IgD-negative memory B cell (primary cell): ENCODE measurements around the gene ERC2. TPM values are rescaled to one million over a fixed set of nuclear protein-coding genes. Genes with fewer than 3 reads are reported as not detected.
A peak's percentile ranks its signal among the peaks of the same experiment; 100 is the strongest.

Source experiments
- H3K27ac Mint-ChIP-seq, 3 donors: one replicate each; pipeline ENCODE4 v1.8.0; 2020 to 2022; ENCODE audit warnings: mild to moderate bottlenecking in 3 of 3, mixed read lengths in 3 of 3, moderate library complexity in 1 of 3
- H3K27me3 Mint-ChIP-seq: one replicate; pipeline ENCODE4 v1.8.0; 2021; ENCODE audit warnings: mixed read lengths
- H3K36me3 Mint-ChIP-seq: one replicate; pipeline ENCODE4 v1.8.0; 2020; ENCODE audit warnings: mild to moderate bottlenecking, mixed read lengths
- H3K4me1 Mint-ChIP-seq, 3 donors: one replicate each; pipeline ENCODE4 v1.8.0; 2020 to 2022; ENCODE audit warnings: mixed read lengths in 3 of 3, mild to moderate bottlenecking in 1 of 3
- H3K4me3 Mint-ChIP-seq, 4 donors: one replicate each; pipeline ENCODE4 v1.8.0; 2020 to 2022; ENCODE audit warnings: mild to moderate bottlenecking in 4 of 4, mixed read lengths in 4 of 4, moderate library complexity in 3 of 4
- H3K9me3 Mint-ChIP-seq, 3 donors: one replicate each; pipeline ENCODE4 v1.8.0; 2020 to 2021; ENCODE audit warnings: mixed read lengths in 3 of 3, mild to moderate bottlenecking in 1 of 3
- polyA plus RNA-seq: library from polyadenylated mRNA; unstranded; fragments of 300-500 nt; fragmentation: Illumina TruSeq; gene quantifications from one replicate; pipeline ENCODE4 v1.2.3, GENCODE V29; 2021

Gene ERC2
- polyA plus RNA-seq, 1 donor from 2014 or later, result not detected

DNA sequence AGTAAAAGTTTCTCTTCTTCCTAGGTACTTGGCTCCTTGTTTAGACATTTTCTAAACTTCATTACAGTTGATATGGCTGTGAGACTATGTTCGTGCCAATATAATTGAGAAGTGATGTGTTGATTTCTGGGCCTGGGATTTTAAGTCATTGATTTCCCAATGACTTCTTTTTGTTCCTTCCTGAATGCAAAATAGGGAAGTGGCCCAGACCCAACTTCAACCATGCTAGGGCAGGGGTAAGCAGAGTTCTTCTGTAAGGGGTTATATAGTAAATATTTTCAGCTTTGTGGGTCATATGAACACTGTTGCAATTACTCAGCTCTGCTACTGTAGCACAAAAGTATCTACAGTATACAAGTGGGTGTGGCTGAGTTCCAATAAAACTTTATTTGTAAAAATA, 661.1 kb downstream of the ERC2 start:
- no peaks in the 10 kb centered on the region for H3K36me3 Mint-ChIP-seq
- no peak overlapping the region for H3K4me3 Mint-ChIP-seq

DNA sequence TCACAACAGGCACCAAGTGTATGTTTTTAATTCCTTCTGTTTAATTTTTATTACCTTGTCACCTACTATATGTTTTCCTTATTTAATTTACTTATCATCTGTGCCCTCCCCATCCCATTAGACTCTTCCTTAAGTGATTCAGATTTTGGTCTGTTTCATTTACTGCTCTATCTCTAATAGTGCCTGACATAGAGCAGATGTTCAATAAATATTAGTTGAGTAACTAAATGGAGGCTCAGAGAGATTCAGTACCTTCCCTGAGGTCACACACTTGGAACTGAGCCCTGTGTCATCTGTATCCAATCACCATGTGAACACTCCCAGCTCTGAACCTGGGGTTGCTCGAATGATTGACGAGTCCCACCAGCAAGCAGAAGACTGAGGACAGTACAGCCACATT, 663.1 kb downstream of the ERC2 start:
- H3K9me3 Mint-ChIP-seq, result peaks cover 0 to 6% (median 1%) of the 10 kb centered on the region in 3 donors
- H3K36me3 Mint-ChIP-seq, result no peaks in the 10 kb centered on the region
- H3K4me3 Mint-ChIP-seq, result no peak overlapping the region

More for the DNA sequence above, 661.1 kb downstream of the ERC2 start:
- H3K27me3 Mint-ChIP-seq, result no peaks in the 10 kb centered on the region
- no peak overlapping the region for H3K27ac Mint-ChIP-seq
- H3K4me1 Mint-ChIP-seq, result peaks cover 0 to 1% (median 0%) of the 10 kb centered on the region in 3 donors
- H3K9me3 Mint-ChIP-seq, result peaks cover 0 to 6% (median 1%) of the 10 kb centered on the region in 3 donors

DNA sequence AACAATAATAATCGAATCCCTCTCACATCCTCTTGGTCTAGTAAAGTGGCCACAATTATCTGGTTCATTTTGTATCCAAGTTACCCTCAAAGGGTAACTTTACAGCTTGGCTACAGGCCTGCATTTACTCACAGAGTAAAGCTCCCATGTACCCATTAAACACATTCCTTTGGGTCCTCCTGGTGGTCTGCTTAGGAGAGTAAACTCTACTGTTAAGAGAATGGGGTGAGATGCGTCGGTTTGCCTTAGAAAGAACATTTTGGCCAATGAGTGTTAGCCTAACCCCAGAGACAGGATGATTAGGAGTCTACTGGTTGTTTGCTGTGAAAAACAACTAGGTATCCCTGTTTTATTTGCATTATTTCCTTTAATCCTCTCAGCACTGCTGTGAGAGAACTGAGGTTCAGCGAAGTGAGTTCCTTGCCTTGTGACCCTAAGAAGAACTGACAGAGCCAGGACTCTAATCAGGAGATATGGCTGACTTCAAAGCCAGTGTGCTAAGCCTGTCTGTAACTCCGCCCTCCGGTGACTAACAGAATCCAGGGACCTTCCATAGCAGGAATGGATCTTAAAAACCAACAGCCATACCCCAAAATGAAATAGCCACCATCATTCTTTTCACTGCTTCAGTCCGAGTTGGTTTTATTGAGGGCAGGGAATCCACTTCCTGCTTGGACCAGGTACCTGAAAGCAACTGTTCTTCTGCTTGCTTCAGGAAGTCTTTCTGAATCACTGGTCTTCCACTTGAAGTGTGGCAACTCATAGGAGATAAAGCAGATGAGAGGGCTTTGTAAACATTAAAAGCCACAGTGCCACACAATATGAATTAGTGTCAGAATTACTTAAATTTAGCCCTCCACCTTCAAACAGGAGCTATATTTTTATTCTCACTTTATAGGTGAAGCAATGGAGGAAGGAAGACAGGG, 663.8 kb downstream of the ERC2 start:
- H3K27me3 Mint-ChIP-seq, result no peaks in the 10 kb centered on the region
- H3K9me3 Mint-ChIP-seq, result peaks cover 0 to 6% (median 1%) of the 10 kb centered on the region in 3 donors
- H3K27ac Mint-ChIP-seq, result peak overlapping the region in 1 of 3 donors; percentile 31
- peaks cover 0 to 1% (median 0%) of the 10 kb centered on the region in 3 donors for H3K4me1 Mint-ChIP-seq
- H3K36me3 Mint-ChIP-seq, result no peaks in the 10 kb centered on the region
- H3K4me3 Mint-ChIP-seq, result no peak overlapping the region

More for the DNA sequence above, 663.1 kb downstream of the ERC2 start:
- H3K27ac Mint-ChIP-seq, result no peak overlapping the region
- H3K27me3 Mint-ChIP-seq, result no peaks in the 10 kb centered on the region
- peaks cover 0 to 1% (median 0%) of the 10 kb centered on the region in 3 donors for H3K4me1 Mint-ChIP-seq

DNA sequence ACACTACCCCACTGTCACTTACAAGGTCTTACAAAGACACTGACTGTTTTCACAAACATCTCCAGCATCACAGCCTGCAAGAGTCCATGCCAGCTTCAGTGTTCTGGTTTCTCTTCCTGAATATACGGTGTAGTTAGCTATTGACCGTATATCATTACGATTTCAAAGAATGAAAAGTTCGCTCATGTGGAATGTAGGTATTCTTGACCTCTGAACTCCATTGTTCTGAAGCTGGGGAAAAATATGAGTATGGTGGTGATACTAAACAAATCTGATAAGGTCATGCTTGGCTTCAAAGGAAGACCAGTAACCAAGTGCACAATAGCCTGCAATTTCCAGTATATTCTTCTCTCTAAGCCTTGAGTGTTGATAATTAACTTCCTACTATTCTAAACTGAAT, 665.5 kb downstream of the ERC2 start:
- Mint-ChIP-seq H3K4me3 (no peak overlapping the region), H3K27me3 (no peaks in the 10 kb centered on the region), H3K9me3 (peaks cover 0 to 6% (median 3%) of the 10 kb centered on the region in 3 donors), H3K27ac (no peak overlapping the region), H3K36me3 (no peaks in the 10 kb centered on the region), H3K4me1 (peaks cover 0 to 1% (median 0%) of the 10 kb centered on the region in 3 donors)

DNA sequence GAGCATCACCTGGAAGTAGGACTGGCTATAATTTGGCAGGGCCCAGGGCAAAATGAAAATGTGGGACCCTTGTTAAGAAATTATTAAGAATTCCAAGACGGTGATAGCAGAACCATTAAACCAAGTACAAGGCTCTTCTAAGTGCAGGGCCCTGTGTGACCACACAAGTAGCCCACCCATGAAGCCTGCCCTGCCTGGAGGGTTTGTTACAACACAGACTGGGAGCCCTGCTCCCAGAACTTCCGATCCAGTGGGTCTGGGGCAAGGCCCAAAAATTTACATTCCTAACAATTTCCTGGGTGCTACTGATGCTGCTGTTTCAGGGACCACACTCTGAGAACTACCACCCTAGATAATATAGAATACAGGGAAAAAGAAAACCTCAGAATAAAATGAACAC, 666.6 kb downstream of the ERC2 start:
- H3K4me1 Mint-ChIP-seq, result peaks cover 0 to 1% (median 0%) of the 10 kb centered on the region in 3 donors
- H3K4me3 Mint-ChIP-seq, result no peak overlapping the region

DNA sequence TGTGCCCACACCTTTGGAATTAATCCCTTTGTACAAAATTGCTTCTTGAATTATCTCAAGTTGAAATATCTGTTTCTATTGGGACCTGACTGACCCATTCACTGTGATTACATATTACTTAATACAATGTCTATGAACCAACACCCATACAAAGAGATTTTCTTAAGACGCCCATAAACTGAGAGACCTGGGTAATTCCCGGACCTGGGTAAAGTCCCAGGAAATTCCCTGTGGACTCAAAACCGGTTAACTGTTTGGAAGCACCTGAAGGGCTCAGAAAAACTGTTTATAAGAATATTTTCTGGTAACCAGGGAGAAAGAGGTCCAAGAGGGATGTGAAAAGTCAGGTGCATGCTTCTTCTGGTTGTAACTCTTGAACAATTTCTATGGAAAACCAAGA, 667.2 kb downstream of the ERC2 start:
- H3K27me3 Mint-ChIP-seq, result no peaks in the 10 kb centered on the region
- H3K4me1 Mint-ChIP-seq, result peaks cover 0 to 1% (median 0%) of the 10 kb centered on the region in 3 donors
- no peak overlapping the region for H3K4me3 Mint-ChIP-seq
- H3K9me3 Mint-ChIP-seq, result peaks cover 0 to 6% (median 2%) of the 10 kb centered on the region in 3 donors
- H3K36me3 Mint-ChIP-seq, result no peaks in the 10 kb centered on the region
- no peak overlapping the region for H3K27ac Mint-ChIP-seq

More for the DNA sequence above, 666.6 kb downstream of the ERC2 start:
- peaks cover 0 to 6% (median 3%) of the 10 kb centered on the region in 3 donors for H3K9me3 Mint-ChIP-seq
- no peaks in the 10 kb centered on the region for H3K27me3 Mint-ChIP-seq
- H3K36me3 Mint-ChIP-seq, result no peaks in the 10 kb centered on the region
- H3K27ac Mint-ChIP-seq, result no peak overlapping the region

DNA sequence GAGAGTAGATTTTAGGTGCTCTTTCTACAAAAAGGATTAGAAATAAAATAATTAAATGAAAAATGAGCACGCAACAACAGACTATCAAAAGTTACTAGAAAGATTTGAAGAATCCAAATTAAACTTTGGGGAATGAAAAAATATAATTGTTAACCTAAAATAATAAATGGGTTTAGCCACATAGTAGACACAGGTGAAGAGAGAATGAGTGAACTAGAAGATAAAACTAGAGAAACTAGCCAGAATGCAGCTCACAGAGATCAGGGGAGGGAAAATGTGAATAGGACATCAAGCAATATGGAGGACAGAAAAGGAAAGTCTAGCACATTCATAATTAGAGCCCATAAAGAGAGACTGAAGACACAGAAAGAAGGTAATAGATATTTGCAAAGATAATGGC, 670.5 kb downstream of the ERC2 start:
- Mint-ChIP-seq H3K27me3 (no peaks in the 10 kb centered on the region), H3K36me3 (no peaks in the 10 kb centered on the region), H3K4me1 (no peaks in the 10 kb centered on the region), H3K27ac (no peak overlapping the region), H3K4me3 (no peak overlapping the region), H3K9me3 (peaks cover 0 to 2% (median 0%) of the 10 kb centered on the region in 3 donors)

DNA sequence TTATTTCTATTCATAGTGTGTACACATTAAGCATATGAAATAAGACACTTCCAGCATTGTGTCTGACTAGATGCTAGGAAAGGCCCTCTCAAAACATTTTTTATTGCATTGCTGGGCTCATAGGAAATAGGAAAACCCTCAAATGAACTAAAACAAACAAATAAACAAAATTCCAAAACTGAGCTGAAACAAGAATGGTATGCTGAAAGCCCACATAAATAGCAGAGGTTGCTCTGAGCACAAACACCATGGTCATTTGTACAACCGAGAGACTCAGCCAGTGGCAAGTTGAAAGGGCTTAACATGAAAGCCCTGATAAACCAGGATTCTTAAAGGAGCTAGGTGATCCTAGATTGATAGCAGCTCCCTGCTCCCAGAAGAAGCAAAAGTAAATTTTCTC, 671.2 kb downstream of the ERC2 start:
- Mint-ChIP-seq H3K4me3 (no peak overlapping the region), H3K36me3 (no peaks in the 10 kb centered on the region), H3K27ac (no peak overlapping the region), H3K9me3 (peaks cover 0 to 2% (median 0%) of the 10 kb centered on the region in 3 donors), H3K4me1 (no peaks in the 10 kb centered on the region), H3K27me3 (no peaks in the 10 kb centered on the region)

DNA sequence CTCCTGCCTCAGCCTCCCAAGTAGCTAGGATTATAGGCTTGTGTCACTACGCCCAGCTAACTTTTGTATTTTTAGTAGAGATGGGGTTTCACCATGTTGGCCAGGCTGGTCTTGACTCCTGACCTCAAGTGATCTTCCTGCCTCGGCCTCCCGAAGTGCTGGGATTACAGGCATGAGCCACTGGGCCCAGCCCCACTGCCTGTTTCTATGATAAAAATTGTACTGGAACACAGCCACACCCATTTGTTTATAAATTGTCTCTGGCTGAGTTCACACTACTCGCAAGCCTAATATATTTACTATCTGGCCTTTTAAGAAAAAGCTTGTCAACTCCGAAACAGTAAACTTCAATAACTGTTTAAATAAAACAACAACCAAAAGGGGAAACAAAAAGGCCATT, 671.7 kb downstream of the ERC2 start:
- no peaks in the 10 kb centered on the region for H3K27me3 Mint-ChIP-seq
- no peak overlapping the region for H3K4me3 Mint-ChIP-seq

DNA sequence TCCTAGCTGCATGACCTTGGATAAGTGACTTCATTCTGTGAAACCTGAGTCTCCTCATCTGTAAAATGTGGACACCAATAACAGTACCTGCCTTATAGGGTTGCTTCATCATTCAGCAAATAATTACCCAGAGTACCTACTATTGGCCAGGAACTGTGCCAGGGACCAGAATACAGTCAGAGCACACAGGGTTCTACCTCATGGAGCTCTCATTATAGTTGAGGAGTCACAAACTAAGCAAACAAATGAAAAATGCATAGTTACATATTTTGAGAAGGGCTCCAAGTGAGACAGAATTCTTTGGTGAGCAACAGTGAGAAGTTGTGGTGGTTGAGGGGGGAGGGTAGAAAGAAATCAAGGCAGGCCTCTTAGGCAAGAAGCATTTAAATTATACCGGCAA, 672.5 kb downstream of the ERC2 start:
- Mint-ChIP-seq H3K4me3 (no peak overlapping the region), H3K27ac (no peak overlapping the region), H3K4me1 (no peaks in the 10 kb centered on the region), H3K36me3 (no peaks in the 10 kb centered on the region), H3K9me3 (peaks cover 0 to 2% (median 0%) of the 10 kb centered on the region in 3 donors), H3K27me3 (no peaks in the 10 kb centered on the region)

More for the DNA sequence above, 671.7 kb downstream of the ERC2 start:
- Mint-ChIP-seq H3K4me1 (no peaks in the 10 kb centered on the region), H3K9me3 (peaks cover 0 to 2% (median 0%) of the 10 kb centered on the region in 3 donors), H3K27ac (no peak overlapping the region), H3K36me3 (no peaks in the 10 kb centered on the region)

DNA sequence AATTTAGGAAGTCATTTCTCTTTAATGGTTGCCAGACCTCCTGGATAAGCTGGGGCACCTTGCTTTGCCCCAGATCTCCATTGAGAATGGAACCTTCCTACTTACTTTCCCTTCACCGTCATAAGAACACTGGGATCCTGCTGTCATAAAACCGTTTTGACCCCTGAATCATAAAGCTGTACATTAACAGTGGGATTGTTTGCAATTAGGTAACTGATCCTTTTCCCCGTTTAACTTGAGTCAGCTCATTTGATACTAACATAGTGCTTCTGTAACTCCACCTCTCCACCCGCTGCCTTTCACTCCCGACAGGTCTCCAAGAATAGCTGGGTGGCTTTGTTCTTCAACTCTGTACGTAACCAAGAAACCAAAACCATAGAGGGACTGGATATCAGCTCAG, 673.0 kb downstream of the ERC2 start:
- Mint-ChIP-seq H3K36me3 (no peaks in the 10 kb centered on the region), H3K4me3 (no peak overlapping the region), H3K9me3 (peaks cover 0 to 2% (median 0%) of the 10 kb centered on the region in 3 donors), H3K4me1 (no peaks in the 10 kb centered on the region), H3K27ac (no peak overlapping the region), H3K27me3 (no peaks in the 10 kb centered on the region)

DNA sequence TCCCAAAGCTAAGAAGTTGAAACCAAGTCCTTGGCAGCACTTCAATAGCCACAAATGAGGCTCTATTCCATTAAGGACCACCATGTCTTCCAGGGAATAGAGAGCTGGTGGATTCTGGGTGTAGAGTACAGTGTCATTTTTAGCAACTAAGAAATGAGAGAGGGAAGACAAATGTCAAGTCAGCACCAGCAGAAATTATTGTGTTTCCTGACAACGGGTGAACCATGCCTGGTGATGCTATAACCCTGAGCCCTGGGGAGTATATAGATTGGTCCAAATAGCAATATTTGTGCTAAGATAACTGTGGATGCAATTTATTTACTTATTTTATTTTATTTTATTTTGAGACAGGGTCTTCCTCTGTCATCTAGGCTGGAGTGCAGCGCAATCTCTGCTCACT, 675.5 kb downstream of the ERC2 start:
- no peaks in the 10 kb centered on the region for H3K36me3 Mint-ChIP-seq

DNA sequence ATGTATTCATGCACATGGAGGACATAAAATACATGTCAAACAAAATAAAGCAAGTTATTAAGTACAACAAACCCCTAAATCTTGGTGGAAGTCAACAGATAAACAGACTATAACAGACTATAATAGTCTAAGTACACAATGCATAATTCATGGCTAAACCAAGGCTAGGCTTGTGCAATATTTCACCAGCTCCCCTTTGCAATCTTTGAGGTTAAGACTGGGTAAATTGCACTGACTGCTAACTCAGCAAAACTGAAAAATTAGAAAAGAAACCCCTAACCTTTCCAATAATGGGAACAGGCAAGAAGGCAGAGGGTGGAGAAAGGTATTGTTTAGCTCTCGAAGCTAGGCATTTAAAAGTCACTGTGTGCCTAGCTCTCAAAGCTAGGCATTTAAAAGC, 676.3 kb downstream of the ERC2 start:
- Mint-ChIP-seq H3K4me1 (no peaks in the 10 kb centered on the region), H3K27me3 (no peaks in the 10 kb centered on the region), H3K36me3 (no peaks in the 10 kb centered on the region), H3K27ac (no peak overlapping the region), H3K4me3 (no peak overlapping the region), H3K9me3 (no peaks in the 10 kb centered on the region)

More for the DNA sequence above, 675.5 kb downstream of the ERC2 start:
- H3K27ac Mint-ChIP-seq, result no peak overlapping the region
- no peaks in the 10 kb centered on the region for H3K9me3 Mint-ChIP-seq
- no peak overlapping the region for H3K4me3 Mint-ChIP-seq
- H3K4me1 Mint-ChIP-seq, result no peaks in the 10 kb centered on the region
- no peaks in the 10 kb centered on the region for H3K27me3 Mint-ChIP-seq

DNA sequence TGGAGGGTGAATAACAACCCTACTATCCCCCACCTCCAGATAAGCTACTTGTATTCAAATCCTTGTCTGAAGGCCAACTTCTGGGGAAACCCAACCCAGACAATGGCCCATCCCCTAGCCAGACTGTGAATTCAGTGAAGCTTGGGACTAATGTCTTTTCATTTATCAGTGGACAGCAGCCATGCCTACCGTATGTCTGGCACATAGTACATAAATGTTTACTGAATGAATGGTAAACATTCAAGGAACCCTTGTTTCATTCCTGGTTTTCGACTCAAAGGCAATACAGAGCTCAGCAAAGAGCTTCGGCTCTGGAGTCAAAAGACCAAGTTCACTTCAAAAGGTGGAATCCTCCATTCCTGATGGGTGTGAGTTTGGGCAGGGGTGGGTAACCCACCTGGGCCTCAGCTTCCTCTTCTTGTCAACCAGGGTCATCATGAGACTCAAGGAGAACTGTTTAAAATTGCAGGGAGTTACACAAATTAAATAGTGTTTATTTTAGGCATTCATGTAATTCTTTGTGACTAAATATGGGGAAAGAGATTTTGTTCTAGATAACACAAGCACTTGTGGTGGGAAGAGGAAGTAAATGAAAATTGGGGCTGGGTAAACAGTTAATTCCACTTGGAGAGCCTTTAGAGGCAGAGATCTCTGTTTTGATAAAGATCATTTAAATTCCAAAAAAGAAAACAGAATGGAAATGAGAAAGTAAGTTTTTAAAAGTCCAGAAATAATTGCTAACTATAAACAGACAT, 677.5 kb downstream of the ERC2 start:
- Mint-ChIP-seq H3K4me1 (no peaks in the 10 kb centered on the region), H3K27ac (no peak overlapping the region), H3K9me3 (no peaks in the 10 kb centered on the region), H3K36me3 (no peaks in the 10 kb centered on the region), H3K4me3 (no peak overlapping the region), H3K27me3 (no peaks in the 10 kb centered on the region)

DNA sequence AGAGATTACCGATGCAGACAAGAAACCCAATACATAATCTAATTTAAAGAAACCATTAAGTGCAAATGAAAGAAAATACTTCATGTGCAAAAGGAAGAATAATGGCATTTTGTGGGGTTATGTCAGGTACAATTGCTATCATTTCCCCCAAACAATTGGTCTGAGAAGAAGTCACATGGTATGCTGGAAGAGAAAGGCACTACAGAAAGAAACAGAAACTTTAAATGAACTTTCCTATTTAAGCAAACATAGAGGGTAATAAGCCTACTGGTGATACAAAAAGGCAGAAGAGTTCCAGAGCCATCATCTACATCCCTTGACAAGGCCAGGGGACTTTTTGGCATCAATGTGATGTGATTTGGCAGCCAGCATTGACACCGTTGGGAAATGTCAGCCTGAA, 678.8 kb downstream of the ERC2 start:
- Mint-ChIP-seq H3K9me3 (peaks cover 0 to 4% (median 0%) of the 10 kb centered on the region in 3 donors), H3K27ac (no peak overlapping the region), H3K4me1 (no peaks in the 10 kb centered on the region), H3K27me3 (no peaks in the 10 kb centered on the region), H3K36me3 (no peaks in the 10 kb centered on the region), H3K4me3 (no peak overlapping the region)
